GM19239 (cell line): ENCODE measurements around the gene MYO16.

ENCODE experiments used
- DNase-seq: peaks from one replicate; pipeline ENCODE4 v3.0.0; 2011; ENCODE audit warnings: low spot score; ENCODE audit not compliant: insufficient read length
- FAIRE-seq: peaks from 2 replicates; lab custom pipeline; 2011; peaks lifted over from hg19 to GRCh38; lab: Jason Lieb, UNC

Gene MYO16

GRCh38 chr13:109095126-109095525 is 465.7 kb downstream of the MYO16 start:
- FAIRE-seq, result no peak
- DNase-seq, result no peak

- DNase-seq (no peak), FAIRE-seq (no peak)
Measured at GRCh38 chr13:109096101-109096500, 466.7 kb downstream of the MYO16 start.

GRCh38 chr13:109100705-109101304 is 471.4 kb downstream of the MYO16 start:
- FAIRE-seq, result no peak
- DNase-seq, result no peak

- no peak for DNase-seq
- FAIRE-seq, result no peak
Measured at GRCh38 chr13:109101550-109102144, 472.2 kb downstream of the MYO16 start.

- FAIRE-seq, result no peak
- DNase-seq, result no peak
Measured at GRCh38 chr13:109105899-109106298, 476.5 kb downstream of the MYO16 start.

- FAIRE-seq (no peak), DNase-seq (no peak)
Measured at GRCh38 chr13:109110159-109110558, 480.7 kb downstream of the MYO16 start.

- FAIRE-seq, result no peak
Measured at GRCh38 chr13:109111141-109111540, 481.7 kb downstream of the MYO16 start.

GRCh38 chr13:109113427-109113826 is 484.0 kb downstream of the MYO16 start:
- DNase-seq (no peak), FAIRE-seq (no peak)

More at GRCh38 chr13:109111141-109111540, 481.7 kb downstream of the MYO16 start:
- DNase-seq, result no peak

GRCh38 chr13:109114162-109114561 is 484.8 kb downstream of the MYO16 start:
- no peak for DNase-seq
- no peak for FAIRE-seq

- DNase-seq, result no peak
- no peak for FAIRE-seq
Measured at GRCh38 chr13:109114991-109115390, 485.6 kb downstream of the MYO16 start.

GRCh38 chr13:109118521-109118920 is 489.1 kb downstream of the MYO16 start:
- FAIRE-seq (no peak), DNase-seq (no peak)

- no peak for DNase-seq
- no peak for FAIRE-seq
Measured at GRCh38 chr13:109119896-109120295, 490.5 kb downstream of the MYO16 start.

GRCh38 chr13:109121826-109122225 is 492.4 kb downstream of the MYO16 start:
- no peak for DNase-seq
- no peak for FAIRE-seq

GRCh38 chr13:109123971-109124370 is 494.6 kb downstream of the MYO16 start:
- FAIRE-seq, result no peak
- DNase-seq, result no peak

GRCh38 chr13:109126178-109126577 is 496.8 kb downstream of the MYO16 start:
- DNase-seq (no peak), FAIRE-seq (no peak)

- no peak for FAIRE-seq
- DNase-seq, result no peak
Measured at GRCh38 chr13:109126891-109127641, 497.7 kb downstream of the MYO16 start.

- FAIRE-seq (no peak), DNase-seq (no peak)
Measured at GRCh38 chr13:109128121-109128520, 498.7 kb downstream of the MYO16 start.

- no peak for DNase-seq
- peak; percentile 76 for FAIRE-seq
Measured at GRCh38 chr13:109130093-109130835, 500.9 kb downstream of the MYO16 start.

- DNase-seq, result peak; percentile 46
- peak; percentile 98 for FAIRE-seq
Measured at GRCh38 chr13:109131698-109132257, 502.4 kb downstream of the MYO16 start.

GRCh38 chr13:109135018-109135417 is 505.6 kb downstream of the MYO16 start:
- FAIRE-seq (peak; percentile 45), DNase-seq (no peak)
